ENCODE data around the gene PRMT1.
A peak's percentile ranks its signal among the peaks of the same experiment; 100 is the strongest.
"Not testable (repeated sequence)": the region's sequence is repeated elsewhere in the genome, so short reads cannot be mapped to it uniquely, and the experiment has no call there.

Gene PRMT1

DNA sequence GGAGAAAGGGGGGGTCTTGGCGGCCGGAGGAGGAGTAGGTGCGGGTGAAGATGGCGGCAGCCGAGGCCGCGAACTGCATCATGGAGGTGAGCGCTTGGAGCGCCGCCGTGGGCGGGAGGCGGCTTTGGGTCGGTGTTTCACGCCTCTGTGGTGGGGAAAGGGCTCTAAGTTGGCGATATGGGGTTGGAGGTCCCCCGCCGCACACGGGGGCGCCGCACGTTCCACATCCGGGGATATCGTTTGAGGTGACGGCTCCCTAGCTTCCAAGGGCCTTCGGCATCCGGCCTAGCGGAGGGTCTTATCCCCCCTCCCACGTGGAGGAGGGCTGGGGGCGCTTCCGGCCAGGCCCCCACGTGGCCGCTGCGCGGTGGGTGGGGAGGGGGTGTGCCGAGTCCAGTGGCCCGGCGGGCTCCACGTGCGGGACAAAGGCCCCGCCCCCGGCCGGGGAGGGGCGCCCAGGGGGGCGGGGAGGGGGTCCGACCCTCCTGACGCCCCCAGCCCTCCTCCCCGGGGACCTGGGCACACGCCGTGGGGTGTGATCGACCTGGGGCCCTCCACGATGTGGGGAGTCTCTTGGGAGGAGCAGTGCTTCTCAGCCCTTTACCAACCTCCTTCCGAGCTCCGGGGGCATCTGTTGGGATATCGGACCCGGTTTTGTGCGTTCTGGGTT is at the start of gene PRMT1:
PRMT1 (plus strand) TSS at position 41 of the 670 bp plus-strand sequence; CDS start at position 51, 10 bp downstream.
- Mint-ChIP-seq H3K4me3 (peak within 1 kb of the TSS; percentile 91), H3K36me3 (peaks cover 20% of the 10 kb centered on the region), H3K9me3 (no peaks in the 10 kb centered on the region), H3K27me3 (no peaks in the 10 kb centered on the region), H3K27ac (peak within 1 kb of the TSS; percentile 96), H3K4me1 (peaks cover 62% of the 10 kb centered on the region)
- peak; percentile 38 for ATAC-seq

DNA sequence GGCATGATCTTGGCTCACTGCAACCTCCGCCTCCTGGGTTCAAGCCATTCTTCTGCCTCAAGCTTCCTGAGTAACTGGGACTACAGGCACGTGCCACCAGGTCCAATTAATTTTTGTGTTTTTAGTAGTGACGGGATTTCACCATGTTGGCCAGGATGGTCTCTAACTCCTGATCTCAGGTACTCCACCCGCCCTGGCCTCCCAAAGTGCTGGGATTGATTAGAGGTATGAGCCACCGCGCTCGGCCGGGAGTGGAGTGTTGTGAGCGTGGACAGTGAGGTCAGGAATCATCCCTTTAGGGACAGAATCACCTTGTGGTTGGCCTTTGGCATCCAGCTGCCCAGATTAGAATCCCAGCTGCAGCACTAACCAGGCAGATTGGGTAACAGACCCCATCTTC is 47.4 kb upstream of the PRMT1 start:
- H3K4me3 Mint-ChIP-seq: no peak overlapping the region
- H3K4me1 Mint-ChIP-seq: no peaks in the 10 kb centered on the region
- no peaks in the 10 kb centered on the region for H3K27me3 Mint-ChIP-seq

DNA sequence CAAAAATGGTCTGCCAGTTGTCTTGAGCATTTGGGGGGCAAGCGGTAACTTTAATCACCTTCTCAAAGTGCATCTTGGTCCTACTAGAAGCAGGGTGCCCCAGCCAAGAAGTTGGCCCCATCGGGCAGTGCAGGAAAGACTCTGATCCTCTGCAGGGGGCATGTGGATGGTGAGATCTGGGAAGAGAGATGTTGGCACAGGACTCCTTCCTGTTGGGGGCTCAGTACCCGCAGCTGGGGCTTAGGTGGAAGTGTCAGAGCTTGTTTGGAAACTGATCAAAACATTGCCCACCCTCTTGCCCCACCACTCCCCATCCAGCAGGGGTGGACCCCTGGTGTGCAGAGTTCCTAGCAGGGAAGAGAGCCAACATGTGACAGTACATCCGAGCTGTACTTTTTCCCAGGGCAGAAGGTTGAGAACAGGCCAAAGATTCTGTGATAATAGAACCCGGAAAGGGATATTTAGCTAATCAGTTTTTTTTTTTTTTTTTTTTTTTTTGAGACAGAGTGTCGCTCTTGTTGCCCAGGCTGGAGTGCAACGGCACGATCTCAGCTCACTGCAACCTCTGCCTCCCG is 46.0 kb upstream of the PRMT1 start:
- H3K4me3 Mint-ChIP-seq: no peak overlapping the region
- no peak for ATAC-seq
- peaks cover 7% of the 10 kb centered on the region for H3K4me1 Mint-ChIP-seq
- no peak overlapping the region for H3K27ac Mint-ChIP-seq
- no peaks in the 10 kb centered on the region for H3K27me3 Mint-ChIP-seq
- H3K36me3 Mint-ChIP-seq: peaks cover 14% of the 10 kb centered on the region
- H3K9me3 Mint-ChIP-seq: no peaks in the 10 kb centered on the region

More for the DNA sequence above, 47.4 kb upstream of the PRMT1 start:
- no peaks in the 10 kb centered on the region for H3K9me3 Mint-ChIP-seq
- no peak overlapping the region for H3K27ac Mint-ChIP-seq
- ATAC-seq: no peak
- peaks cover 23% of the 10 kb centered on the region for H3K36me3 Mint-ChIP-seq

DNA sequence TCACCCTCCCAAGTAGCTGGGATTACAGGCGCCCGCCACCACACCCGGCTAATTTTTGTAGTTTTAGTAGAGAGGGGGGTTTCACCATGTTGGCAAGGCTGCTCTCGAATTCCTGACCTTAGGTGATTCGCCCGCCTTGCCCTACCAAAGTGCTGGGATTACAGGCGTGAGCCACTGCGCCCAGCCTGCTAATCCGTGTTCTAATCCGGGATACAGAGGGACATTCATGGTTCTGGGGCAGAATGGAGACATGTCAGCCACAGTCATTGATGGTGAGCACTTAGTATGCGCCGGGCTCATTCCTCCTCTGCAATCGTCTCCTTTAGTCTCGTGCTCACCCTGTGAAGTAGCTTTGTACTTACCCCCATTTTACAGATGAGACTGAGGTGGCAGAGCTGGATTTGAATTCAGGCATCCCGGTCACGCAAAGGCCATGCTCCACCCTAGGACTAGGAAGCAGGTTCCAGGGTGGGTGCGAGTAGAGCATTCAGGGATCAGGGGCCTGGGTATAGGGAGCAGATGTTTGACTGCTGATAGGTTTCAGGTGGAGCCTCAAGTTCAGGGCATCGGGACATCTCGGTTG is 45.4 kb upstream of the PRMT1 start:
- H3K9me3 Mint-ChIP-seq: no peaks in the 10 kb centered on the region
- H3K4me1 Mint-ChIP-seq: peaks cover 7% of the 10 kb centered on the region
- no peaks in the 10 kb centered on the region for H3K27me3 Mint-ChIP-seq
- H3K27ac Mint-ChIP-seq: no peak overlapping the region
- no peak overlapping the region for H3K4me3 Mint-ChIP-seq
- ATAC-seq: no peak
- H3K36me3 Mint-ChIP-seq: peaks cover 14% of the 10 kb centered on the region

DNA sequence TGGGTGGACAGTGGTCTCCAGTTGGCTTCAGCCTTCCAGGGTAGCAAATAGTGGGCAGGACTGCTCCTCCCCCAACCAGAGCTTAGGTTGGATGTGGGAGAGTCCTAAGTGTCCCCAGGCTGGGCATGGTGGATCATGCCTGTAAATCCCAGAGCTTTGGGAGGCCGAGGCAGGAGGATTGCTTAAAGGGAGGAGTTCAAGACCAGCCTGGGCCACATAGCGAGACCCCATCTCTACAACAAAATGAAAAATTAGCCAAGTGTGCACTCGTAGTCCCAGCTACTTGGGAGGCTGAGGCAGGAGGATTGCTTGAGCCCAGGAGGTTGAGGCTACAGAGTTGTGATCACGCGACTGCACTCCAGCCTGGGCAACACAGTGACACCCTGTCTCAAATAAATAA is 44.5 kb upstream of the PRMT1 start:
- H3K27ac Mint-ChIP-seq: no peak overlapping the region
- no peak overlapping the region for H3K4me3 Mint-ChIP-seq
- peaks cover 6% of the 10 kb centered on the region for H3K36me3 Mint-ChIP-seq

DNA sequence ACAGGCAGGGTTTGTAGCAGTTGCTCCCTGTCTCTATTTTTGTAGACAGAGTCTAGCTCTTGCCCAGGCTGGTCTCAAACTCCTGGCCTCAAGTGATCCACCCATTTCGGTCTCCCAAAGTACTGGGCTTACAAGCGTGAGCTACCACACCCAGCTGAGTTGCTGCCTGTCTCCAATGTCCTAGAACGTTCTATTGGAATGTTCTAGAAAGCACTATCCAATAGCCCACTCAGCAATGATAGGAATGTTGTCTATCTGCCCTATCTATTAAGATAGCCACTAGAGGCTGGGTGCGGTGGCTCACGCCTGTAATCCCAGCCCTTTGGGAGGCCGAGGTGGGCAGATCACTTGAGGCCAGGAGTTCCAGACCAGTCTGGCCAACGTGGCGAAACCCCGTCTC is 43.8 kb upstream of the PRMT1 start:
- peaks cover 13% of the 10 kb centered on the region for H3K4me1 Mint-ChIP-seq
- ATAC-seq, H3K27ac Mint-ChIP-seq, H3K4me3 Mint-ChIP-seq, H3K9me3 Mint-ChIP-seq, H3K27me3 Mint-ChIP-seq, H3K36me3 Mint-ChIP-seq: not testable (repeated sequence)

More for the DNA sequence above, 44.5 kb upstream of the PRMT1 start:
- Mint-ChIP-seq H3K9me3 (no peaks in the 10 kb centered on the region), H3K27me3 (no peaks in the 10 kb centered on the region), H3K4me1 (peaks cover 7% of the 10 kb centered on the region)
- no peak for ATAC-seq

DNA sequence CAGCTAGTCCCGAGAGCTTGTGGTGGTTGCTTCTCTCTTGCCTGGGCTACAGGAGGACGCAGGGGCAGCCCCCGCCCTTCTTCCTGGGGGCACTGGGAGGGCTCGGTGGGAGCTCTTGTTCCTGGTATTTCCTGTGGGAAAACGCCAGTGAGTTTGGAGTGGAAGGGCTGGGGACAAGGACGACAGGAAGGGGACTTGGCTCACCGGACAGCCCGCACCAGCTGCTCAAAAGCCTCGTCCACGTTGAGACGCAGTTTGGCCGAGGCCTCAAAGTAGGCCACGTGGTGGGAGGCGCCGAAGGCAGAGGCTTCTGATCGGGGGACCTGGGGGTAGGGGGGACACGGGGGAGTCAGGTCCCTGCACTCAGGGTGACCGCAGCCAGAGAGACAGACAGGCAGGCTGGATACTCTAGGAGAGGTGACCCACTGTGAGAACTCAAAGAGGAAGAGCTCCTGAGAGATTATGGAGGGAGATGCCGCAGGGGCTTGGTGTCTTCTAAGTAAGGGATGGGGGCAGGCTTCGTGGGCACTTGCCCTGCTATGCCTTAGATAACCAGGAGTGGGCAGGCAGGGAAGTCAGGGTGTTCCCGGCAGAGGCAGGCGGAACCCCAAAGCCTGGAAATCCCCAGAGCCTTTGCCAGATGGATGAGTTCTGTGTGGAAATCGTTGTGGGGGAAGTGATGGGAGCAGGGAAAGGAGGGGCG is 41.4 kb upstream of the PRMT1 start:
- H3K27me3 Mint-ChIP-seq: no peaks in the 10 kb centered on the region
- no peaks in the 10 kb centered on the region for H3K36me3 Mint-ChIP-seq
- H3K4me3 Mint-ChIP-seq: no peak overlapping the region
- no peaks in the 10 kb centered on the region for H3K9me3 Mint-ChIP-seq
- peaks cover 33% of the 10 kb centered on the region for H3K4me1 Mint-ChIP-seq
- no peak for ATAC-seq
- H3K27ac Mint-ChIP-seq: no peak overlapping the region

DNA sequence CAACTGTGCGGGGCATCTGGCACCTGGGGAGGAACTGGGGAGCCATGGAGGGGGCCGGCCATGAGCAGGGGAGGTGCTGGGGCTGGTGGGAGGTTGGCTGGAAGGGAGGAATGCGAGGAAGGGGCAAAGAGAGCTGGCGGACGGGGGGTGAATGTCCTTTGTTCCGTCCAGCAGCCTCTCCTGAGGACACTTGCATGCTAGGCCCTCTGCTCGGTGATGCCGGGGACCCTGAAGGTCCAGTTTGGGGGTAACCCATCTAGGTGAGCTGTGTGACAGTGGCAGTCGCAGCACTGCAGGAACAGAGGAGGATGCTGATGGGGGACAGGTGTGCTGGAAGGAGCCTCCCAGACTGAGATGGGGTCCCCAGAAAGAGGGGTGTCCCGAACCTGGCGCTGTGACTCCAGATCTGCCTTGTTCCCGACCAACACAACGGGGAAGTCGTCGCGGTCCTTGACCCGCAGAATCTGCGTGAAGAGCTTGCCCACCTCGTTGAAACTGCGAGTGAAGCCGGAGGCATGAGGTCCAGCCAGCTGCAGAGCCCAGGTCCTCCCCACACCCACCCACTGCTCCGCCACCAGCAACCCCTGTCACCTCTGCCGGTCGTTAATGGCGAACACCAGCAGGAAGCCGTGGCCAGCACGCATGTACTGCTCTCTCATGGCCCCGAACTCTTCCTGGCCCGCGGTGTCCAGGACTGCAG is 40.7 kb upstream of the PRMT1 start:
- Mint-ChIP-seq H3K4me1 (peaks cover 40% of the 10 kb centered on the region), H3K4me3 (no peak overlapping the region)

DNA sequence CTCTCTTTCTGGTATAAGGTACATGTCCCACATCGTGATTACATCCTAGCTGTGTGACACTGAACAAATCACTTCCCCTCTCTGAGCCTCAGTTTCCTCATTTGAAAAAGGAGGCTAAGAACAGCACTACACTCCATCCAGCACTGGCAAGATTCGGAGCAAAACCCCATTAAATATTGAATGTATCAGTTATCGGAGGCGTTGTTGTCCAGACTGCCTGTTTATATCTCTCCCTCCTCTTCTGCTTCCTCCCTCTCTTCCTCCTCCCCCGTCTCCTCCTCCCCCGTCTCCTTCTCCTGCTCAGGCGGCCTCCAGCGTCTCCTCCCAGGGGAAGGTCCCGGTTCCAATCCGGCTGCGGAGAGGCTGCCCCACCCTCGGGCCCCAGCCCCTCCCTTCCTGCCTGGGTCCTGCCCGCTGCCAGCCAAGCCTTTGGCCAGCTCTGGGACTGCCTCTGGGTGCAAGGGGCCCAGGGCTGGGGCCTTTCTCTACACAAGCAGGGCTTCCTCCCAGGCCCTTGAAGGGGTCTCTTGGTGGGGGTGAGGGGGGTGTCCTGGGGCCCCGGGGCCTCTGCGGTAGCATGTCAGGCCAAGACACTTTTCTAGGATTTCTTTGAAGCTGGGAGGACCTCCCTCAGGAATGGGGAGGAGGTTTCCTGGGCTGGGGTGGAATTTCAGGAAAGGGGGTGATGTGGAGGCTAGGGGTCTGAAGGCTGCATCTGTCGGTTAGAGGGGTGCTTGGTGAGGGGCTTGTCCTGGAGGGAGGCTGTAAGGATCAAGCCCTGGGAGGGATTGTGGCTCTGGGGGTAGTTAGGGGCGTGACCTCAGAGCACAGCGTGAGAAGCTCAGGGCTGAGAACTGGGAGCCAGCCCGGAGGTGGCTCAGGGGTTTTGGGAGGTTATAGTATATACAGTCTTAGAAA is 39.0 kb upstream of the PRMT1 start:
- Mint-ChIP-seq H3K27me3 (no peaks in the 10 kb centered on the region), H3K4me3 (peak overlapping the region; percentile 46), H3K4me1 (peaks cover 50% of the 10 kb centered on the region), H3K36me3 (no peaks in the 10 kb centered on the region), H3K27ac (peak overlapping the region; percentile 93), H3K9me3 (no peaks in the 10 kb centered on the region)
- ATAC-seq: no peak

More for the DNA sequence above, 40.7 kb upstream of the PRMT1 start:
- H3K36me3 Mint-ChIP-seq: no peaks in the 10 kb centered on the region
- no peak for ATAC-seq
- no peaks in the 10 kb centered on the region for H3K27me3 Mint-ChIP-seq
- H3K9me3 Mint-ChIP-seq: no peaks in the 10 kb centered on the region
- no peak overlapping the region for H3K27ac Mint-ChIP-seq

DNA sequence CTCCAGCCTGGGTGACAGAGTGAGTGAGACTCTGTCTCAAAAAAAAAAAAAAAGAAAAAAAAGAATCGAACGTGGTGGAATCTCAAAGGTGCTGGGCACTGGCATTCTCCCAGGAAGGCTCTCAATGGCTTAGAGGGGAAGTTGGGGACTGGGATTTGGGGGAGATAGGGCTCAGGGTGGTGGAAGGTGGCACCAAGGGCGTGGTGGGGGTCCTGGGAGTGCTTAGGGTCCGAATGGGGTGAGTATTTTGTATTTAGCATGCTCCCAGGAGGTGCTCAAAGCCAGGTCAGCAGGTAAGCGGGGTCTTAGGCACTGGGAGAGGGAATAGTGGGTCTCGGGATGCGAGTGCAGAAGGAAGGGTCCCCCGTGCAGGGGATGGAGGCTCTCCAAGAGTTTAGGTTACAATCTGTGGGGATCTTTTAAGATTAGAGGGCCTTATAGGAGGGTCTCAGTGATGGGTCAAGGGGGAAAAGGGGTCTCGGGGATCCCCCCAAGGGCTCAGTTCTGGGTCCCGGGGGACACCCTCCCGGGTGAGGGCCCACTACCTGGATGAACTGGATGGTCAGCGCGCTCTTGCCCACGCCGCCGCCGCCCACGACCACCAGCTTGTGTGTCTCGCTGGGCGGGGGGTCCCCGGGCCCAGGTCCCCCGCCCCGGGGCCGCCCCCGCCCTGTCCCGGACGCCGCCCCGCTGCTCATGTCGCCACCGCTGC is 37.5 kb upstream of the PRMT1 start:
- peaks cover 4% of the 10 kb centered on the region for H3K36me3 Mint-ChIP-seq
- peaks cover 64% of the 10 kb centered on the region for H3K4me1 Mint-ChIP-seq
- H3K4me3 Mint-ChIP-seq: peak overlapping the region; percentile 96
- H3K27me3 Mint-ChIP-seq: no peaks in the 10 kb centered on the region
- ATAC-seq: no peak
- peak overlapping the region; percentile 93 for H3K27ac Mint-ChIP-seq
- H3K9me3 Mint-ChIP-seq: no peaks in the 10 kb centered on the region

DNA sequence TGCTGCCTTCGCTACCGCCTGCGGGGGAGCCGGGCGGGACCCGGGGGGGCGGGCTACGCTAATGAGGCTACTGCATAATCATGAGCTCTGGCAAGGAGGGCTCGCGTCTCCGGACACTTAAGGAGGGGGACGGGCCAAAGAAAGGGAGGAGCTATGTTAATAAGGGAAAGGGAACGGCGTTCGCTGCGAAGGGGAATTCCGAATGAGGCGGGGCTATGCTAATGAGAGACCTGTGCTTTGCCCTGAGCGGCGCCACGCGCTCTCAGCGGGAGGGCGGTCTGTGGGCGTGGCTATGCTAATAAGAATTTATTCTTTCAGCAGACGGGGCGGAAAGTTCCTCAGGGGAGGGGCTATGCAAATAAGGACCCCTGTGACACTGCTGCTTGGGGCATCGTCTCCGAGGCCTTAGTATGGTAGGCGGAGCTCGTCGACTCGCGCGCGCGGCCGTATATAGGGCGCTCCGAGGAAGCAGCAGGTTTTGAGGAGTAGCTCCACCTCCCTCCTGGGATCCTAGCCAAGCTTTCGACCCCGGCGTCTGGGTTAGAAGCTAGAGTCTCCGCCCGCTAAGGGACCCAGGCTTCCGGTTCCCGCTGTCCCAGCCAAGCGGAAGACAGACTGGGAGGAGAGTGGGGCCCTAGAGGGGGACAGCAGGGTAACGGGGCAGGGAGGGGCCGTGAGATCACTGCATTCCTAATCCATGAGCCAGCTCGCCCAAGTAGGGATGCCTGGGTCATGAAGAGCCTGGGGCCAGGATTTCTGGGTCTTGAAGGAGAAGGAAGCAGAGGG is 36.8 kb upstream of the PRMT1 start, which contains the start of gene RRAS:
RRAS (minus strand) TSS at position 31 of the 786 bp plus-strand sequence. CDS start 45 bp downstream, outside the sequence.
- Mint-ChIP-seq H3K27ac (peak within 1 kb of the TSS; percentile 93), H3K4me1 (peaks cover 67% of the 10 kb centered on the region), H3K4me3 (peak within 1 kb of the TSS; percentile 96), H3K27me3 (no peaks in the 10 kb centered on the region), H3K9me3 (no peaks in the 10 kb centered on the region), H3K36me3 (peaks cover 8% of the 10 kb centered on the region)
- ATAC-seq: peak; percentile 87

DNA sequence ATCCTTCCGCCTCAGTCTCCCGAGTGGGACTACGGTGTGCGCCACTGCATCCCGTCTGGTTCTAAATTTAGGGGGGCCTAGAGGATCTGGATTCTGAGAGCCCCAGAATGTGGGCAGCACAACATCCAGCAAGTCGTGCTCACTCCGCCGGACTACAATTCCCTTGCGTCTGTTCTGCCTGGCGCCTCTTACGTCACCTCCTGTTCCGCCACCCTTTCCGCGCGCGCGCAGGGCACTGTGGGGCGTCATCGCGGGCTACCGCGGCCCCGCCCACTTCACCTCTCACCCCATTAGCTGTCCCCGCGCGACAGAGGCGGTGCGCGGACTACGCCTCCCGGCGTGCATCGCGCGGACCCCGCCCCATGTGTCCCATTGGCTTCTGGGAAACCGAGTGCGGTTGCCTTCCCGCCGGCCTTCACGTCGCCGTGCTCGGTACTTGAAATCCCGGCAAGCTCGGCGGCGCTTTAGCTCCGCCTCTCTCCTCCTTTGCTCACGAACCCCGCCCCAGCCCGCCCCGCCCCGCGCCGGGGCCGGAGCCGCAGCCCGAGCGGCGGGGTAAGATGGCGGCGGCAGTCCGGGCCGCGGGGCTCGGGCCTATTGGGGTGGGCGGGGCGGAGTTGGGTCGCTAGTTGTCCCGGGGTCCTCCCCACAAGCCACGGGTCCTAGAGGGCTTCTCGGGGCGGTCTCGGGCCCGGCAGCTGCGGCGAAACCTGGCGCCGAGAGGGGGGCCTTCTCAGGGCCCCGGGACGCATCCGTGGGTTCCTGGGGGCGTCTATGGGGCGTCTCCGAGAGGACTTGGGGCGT is 35.2 kb upstream of the PRMT1 start, which contains the start of gene SCAF1:
SCAF1 (plus strand) TSS at position 522 of the 804 bp plus-strand sequence. CDS start 2,818 bp downstream, outside the sequence.
- Mint-ChIP-seq H3K36me3 (peaks cover 24% of the 10 kb centered on the region), H3K4me3 (peak within 1 kb of the TSS; percentile 96), H3K4me1 (peaks cover 74% of the 10 kb centered on the region), H3K27ac (peak within 1 kb of the TSS; percentile 93), H3K27me3 (no peaks in the 10 kb centered on the region), H3K9me3 (no peaks in the 10 kb centered on the region)
- ATAC-seq: peak; percentile 85
